SU-DHL-6 (cell line): ENCODE data around the gene MYOM1.

ENCODE experiments used
- H2AFZ ChIP-seq: fragments of 200-600 bp; sonication (generic); 2 replicates; pipeline ENCODE4 v1.6.1; 2014; ENCODE audit warnings: low read depth, mild to moderate bottlenecking, moderate library complexity, mixed read lengths, antibody characterized with exemption, low read length; ENCODE audit not compliant: severe bottlenecking
- H3F3A ChIP-seq: fragments of 200-600 bp; shearing (Covaris generic); 2 replicates; pipeline ENCODE4 v1.6.0; 2016; ENCODE audit warnings: antibody characterized with exemption, mild to moderate bottlenecking; ENCODE audit not compliant: insufficient read depth
- H3K27ac ChIP-seq: fragments of 200-600 bp; sonication (generic); 2 replicates; pipeline ENCODE4 v1.5.1; 2016; ENCODE audit warnings: low read depth, mild to moderate bottlenecking, low read length, moderate library complexity, mixed read lengths
- H3K27me3 ChIP-seq: fragments of 200-600 bp; sonication (generic), shearing (Covaris generic); 2 replicates; pipeline ENCODE4 v1.6.0; 2014; ENCODE audit warnings: mild to moderate bottlenecking, low read length
- H3K36me3 ChIP-seq: fragments of 200-600 bp; sonication (generic); 2 replicates; pipeline ENCODE4 v1.6.1; 2014; ENCODE audit warnings: mild to moderate bottlenecking, low read length, mixed read lengths
- H3K4me2 ChIP-seq: fragments of 300-600, 200-600 bp; shearing (Covaris generic), sonication (generic); 2 replicates; pipeline ENCODE4 v1.6.0; 2014; ENCODE audit warnings: low read length, low read depth, mild to moderate bottlenecking; ENCODE audit not compliant: poor library complexity, severe bottlenecking
- H3K4me3 ChIP-seq: fragments of 200-600 bp; sonication (generic); 2 replicates; pipeline ENCODE4 v1.5.1; 2014; ENCODE audit warnings: antibody characterized with exemption, low read length, mild to moderate bottlenecking, mixed read lengths; ENCODE audit not compliant: insufficient read depth, poor library complexity, severe bottlenecking
- H3K79me2 ChIP-seq: fragments of 200-600 bp; sonication (generic); 2 replicates; pipeline ENCODE4 v1.6.1; 2014; ENCODE audit warnings: mild to moderate bottlenecking, low read length, moderate library complexity; ENCODE audit not compliant: insufficient read depth
- H3K9ac ChIP-seq: fragments of 200-600 bp; sonication (generic); 2 replicates; pipeline ENCODE4 v1.7.0; 2014; ENCODE audit warnings: mild to moderate bottlenecking, low read length
- H3K9me2 ChIP-seq: fragments of 200-600 bp; sonication (generic); replicated peaks from 2 replicates; pipeline ENCODE4 v1.6.1; 2014; ENCODE audit warnings: low read length; ENCODE audit not compliant: insufficient read depth
- H3K9me3 ChIP-seq: fragments of 200-600 bp; sonication (generic); 2 replicates; pipeline ENCODE4 v1.6.1; 2014; ENCODE audit warnings: low read length, mixed read lengths; ENCODE audit not compliant: insufficient read depth
- H4K20me1 ChIP-seq: fragments of 200-600 bp; sonication (generic); 2 replicates; pipeline ENCODE4 v1.6.1; 2014; ENCODE audit warnings: low read depth, mild to moderate bottlenecking, antibody characterized with exemption, low read length, moderate library complexity, mixed read lengths
- EZH2phosphoT487 ChIP-seq: fragments of 200-600 bp; sonication (generic), shearing (Covaris generic); conservative IDR thresholded peaks from 2 replicates; pipeline ENCODE4 v1.6.1; 2018; ENCODE audit warnings: mild to moderate bottlenecking, antibody characterized with exemption, low read length, moderate library complexity, mixed read lengths
- TF ChIP-seq, protein P1 (sequence below): fragments of 200-600 bp; sonication (generic); IDR thresholded peaks from one replicate; pipeline ENCODE4 v1.5.1; 2017; ENCODE audit warnings: antibody characterized with exemption, mild to moderate bottlenecking, low read length, moderate library complexity; ENCODE audit not compliant: insufficient read depth, poor library complexity, severe bottlenecking

The MYOM1 gene

DNA sequence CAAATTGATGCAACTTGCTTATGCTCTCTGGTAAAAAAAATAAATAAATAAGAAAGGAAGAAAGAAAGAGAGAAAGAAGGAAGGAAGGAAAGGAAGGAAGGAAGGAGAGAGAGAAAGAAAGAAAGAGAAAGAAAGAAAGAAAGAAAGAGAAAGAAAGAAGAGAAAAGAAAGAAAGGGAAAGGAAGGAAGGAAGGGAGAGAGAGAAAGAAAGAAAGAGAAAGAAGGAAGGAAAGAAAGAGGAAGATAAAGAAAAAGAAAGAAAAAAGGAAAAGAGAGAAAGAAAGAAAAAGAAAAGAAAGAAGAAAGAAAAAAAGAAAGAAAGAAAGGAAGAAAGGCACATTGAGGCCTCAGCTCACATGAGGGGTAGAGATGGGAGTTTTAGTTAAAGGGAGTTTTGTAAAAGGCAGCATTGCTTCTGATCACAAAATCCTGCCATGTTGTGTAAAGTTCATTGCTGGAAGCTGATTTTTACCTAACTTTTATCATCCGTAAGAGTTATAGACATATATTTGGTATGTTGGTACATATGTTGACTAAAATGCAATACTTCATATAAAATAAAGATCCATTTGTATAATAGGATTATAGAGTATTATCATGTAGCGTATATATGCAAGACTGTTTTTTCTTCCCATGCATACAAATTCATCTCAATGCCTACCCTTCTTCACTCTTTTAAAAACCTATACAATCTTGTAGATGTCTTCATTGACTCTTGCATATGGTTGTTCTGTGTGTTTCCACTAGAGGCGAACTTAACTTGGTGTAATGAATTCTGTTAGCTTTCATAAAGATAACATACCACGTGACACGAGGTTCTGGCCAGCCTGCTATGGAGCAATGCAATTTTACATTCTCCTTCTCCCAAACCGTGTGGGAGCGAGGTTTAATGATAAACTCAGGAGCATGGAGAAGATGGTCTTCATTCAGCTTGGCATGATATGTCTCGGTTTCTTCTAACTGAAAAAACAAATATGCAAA is 32.8 kb downstream of the MYOM1 start:
- Histone ChIP-seq H3K9me3 (no peaks in the 10 kb centered on the region), H3K36me3 (no peaks in the 10 kb centered on the region), H3K27me3 (no peaks in the 10 kb centered on the region), H3F3A (no peaks in the 10 kb centered on the region), H3K4me3 (no peak overlapping the region), H4K20me1 (no peaks in the 10 kb centered on the region), H2AFZ (no peak overlapping the region), H3K4me2 (no peak overlapping the region), H3K9ac (no peak overlapping the region), H3K9me2 (no peaks in the 10 kb centered on the region), H3K79me2 (no peaks in the 10 kb centered on the region), H3K27ac (no peak overlapping the region)
- TF ChIP-seq EZH2phosphoT487 = no peak
- TF ChIP-seq, protein P1, sequence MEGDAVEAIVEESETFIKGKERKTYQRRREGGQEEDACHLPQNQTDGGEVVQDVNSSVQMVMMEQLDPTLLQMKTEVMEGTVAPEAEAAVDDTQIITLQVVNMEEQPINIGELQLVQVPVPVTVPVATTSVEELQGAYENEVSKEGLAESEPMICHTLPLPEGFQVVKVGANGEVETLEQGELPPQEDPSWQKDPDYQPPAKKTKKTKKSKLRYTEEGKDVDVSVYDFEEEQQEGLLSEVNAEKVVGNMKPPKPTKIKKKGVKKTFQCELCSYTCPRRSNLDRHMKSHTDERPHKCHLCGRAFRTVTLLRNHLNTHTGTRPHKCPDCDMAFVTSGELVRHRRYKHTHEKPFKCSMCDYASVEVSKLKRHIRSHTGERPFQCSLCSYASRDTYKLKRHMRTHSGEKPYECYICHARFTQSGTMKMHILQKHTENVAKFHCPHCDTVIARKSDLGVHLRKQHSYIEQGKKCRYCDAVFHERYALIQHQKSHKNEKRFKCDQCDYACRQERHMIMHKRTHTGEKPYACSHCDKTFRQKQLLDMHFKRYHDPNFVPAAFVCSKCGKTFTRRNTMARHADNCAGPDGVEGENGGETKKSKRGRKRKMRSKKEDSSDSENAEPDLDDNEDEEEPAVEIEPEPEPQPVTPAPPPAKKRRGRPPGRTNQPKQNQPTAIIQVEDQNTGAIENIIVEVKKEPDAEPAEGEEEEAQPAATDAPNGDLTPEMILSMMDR = no peak

DNA sequence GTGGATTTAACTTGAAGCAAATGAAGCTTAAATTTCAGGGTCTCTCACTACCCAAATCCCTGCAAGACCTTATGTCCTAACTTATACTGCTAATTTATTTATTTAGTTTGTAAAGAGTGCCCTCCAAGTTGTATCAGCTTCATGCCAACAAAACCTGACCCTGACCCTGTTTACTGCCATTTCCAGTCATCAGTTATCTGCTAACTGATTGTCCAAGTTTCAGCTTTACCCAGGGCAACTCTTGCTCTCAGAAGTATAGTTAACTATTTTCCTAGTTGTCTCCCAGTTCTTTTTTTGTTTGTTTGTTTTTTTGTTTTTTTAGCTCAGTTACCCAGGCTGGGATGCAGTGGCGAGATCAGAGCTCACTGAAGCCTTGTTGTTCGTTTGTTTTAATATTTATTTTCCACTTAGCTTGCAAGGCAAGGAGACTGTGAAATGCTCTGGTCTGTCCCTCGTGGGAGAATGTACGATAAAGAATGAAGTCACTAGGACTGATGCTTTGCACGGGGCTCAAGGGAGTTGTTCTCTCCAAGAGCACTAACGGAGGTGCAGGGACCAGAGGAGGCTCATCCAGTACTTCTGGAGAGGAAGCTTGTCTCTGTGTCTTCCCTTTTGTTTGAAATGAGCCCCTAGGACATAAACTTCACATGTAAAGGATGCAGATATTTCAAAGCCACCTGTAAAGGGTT is 35.3 kb downstream of the MYOM1 start:
- Histone ChIP-seq H3K27me3 (no peaks in the 10 kb centered on the region), H2AFZ (peak overlapping the region; percentile 60), H3K4me3 (no peak overlapping the region), H4K20me1 (no peaks in the 10 kb centered on the region), H3K9me3 (no peaks in the 10 kb centered on the region), H3F3A (peaks cover under 1% of the 10 kb centered on the region; the same call in 1 of the 2 replicates), H3K4me2 (no peak overlapping the region), H3K79me2 (no peaks in the 10 kb centered on the region), H3K27ac (no peak overlapping the region), H3K36me3 (no peaks in the 10 kb centered on the region), H3K9me2 (no peaks in the 10 kb centered on the region), H3K9ac (no peak overlapping the region)
- TF ChIP-seq, protein P1 = no peak

DNA sequence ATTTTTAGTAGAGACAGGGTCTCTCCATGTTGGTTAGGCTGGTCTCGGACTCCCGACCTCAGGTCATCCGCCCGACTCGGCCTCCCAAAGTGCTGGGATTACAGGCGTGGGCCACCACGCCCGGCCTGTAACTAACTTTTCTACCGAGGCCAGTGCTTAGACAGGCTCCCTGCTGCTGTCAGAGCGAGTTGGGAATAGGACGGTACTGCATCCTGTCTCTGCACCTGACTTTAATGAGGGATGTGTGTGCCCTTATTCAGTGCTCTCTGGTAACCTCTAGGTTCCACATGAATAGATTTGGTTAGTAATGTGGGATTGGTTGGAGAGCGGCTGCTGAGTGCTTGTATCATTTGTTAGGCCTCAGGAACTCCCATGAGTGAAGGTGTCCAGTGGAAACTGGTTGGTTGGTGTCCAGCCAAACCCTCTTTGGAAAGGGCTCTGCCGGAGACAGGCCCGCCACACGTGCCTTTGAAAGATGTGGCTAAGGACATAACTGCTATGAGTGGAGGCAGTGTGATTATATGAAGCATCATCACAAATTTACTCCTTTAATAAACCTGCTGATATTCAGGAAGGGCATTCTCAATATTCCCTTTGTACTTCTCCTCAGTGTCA is 36.6 kb downstream of the MYOM1 start:
- H3K27me3 ChIP-seq = no peaks in the 10 kb centered on the region
- H4K20me1 ChIP-seq = no peaks in the 10 kb centered on the region
- H3K4me3 ChIP-seq = no peak overlapping the region
- H3K9me3 ChIP-seq = no peaks in the 10 kb centered on the region
- H3K9ac ChIP-seq = no peak overlapping the region
- H3F3A ChIP-seq = peaks cover 12% of the 10 kb centered on the region
- TF ChIP-seq, protein P1 = no peak
- TF ChIP-seq EZH2phosphoT487 = no peak
- H3K9me2 ChIP-seq = no peaks in the 10 kb centered on the region
- H3K36me3 ChIP-seq = no peaks in the 10 kb centered on the region
- H3K79me2 ChIP-seq = no peaks in the 10 kb centered on the region
- H3K27ac ChIP-seq = no peak overlapping the region
- no peak overlapping the region for H3K4me2 ChIP-seq
- no peak overlapping the region for H2AFZ ChIP-seq
